NCI-H1048 (cell line): Measurements from ENCODE around the gene TMEM250.

Source experiments
- DNase-seq: peaks from one replicate; lab custom pipeline; 2025; lab: John Stamatoyannopoulos, UW

Gene TMEM250

DNA sequence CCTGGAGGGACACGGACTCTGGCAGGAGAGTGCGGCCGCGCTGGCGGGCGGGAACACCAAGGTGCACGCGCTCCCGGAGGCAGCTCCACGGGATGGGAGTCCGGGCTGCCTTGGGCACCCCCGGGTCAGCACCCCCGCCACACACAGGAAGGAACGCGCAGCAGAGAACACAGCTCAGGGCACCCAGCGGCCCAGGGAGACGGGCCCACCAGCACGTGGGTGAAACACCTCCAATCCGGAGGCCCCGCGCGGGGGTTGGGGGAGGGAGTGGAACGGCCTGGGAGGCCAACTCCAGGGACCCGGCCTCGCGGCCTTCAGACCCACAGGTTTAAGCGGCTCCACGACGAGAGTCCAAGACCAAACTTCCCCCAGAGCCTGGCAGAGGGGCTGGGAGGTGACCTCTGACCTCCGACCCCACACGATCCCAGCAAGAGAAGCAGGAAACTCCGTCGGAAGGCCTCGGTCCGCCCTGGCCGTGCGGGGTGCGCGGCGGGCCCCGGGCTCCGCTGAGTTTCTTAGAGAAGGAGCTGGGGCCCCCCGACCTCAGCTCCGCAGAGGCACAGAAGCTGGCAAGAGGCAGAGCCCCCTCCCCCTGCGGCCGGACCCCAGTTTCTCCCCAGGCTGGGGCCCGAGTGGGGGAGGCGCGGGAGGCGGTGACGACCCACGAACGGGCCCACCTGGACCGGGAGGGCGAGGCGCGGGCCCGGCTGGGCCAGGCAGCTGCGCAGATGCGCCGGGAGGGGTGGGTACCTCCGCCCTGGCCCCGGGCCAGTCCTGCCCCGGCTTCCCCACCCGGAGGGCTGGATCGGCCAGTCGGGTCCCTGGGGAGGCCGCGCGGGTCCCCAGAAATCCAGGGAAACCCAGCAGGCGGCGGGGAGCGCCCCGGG lies 24.4 kb downstream of the TMEM250 start:
- no peak for DNase-seq

DNA sequence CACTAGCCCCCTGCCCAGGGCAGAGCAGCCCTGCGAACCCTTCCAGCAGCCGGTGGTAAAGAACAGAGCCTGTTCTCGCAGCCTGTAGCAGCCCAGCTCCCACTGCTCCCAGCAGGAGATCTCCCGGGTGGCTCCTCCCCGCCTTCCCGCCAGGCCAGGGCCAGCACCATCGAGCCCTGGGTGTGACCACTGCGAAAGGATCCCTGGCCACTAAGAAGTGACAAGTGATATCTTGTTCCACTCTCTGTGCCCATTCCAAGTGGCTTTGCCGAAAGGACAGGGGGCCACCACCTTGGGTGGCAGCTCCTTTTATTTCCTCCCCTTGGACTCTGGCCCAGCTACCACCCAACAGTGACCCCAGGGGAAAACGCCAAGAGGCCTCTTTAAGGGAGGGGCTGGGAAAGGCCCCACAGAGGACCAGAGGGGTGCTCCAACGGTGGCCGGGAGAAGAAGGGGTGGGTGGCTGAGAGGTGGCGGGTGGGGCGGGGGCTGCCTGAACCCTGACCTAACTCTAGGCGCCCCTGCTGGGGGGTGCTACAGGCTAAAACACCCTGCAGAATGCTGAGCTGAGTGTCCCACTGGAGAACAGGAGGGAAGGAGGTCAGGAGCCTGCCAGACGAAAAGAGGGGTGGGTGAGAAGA lies 25.2 kb downstream of the TMEM250 start:
- no peak for DNase-seq

DNA sequence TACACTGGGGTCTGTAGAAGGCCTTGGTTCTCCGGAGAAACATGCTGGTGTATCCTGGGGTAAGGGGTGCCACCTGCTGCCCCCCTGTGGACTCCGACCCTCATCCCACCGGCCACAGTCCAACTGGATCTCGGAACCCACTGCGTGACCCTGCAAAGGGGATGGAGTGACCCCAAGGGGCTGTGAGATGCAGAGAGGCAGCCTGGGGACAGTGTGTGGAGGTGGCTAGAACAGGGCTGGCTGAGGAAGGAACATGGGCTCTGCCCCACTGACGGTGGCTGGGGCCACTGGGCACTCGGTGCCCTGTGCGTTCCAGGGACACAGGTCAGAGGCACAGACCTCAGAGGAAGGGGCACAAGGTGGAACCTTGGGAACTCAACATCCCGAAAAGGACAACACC lies 25.9 kb downstream of the TMEM250 start:
- DNase-seq = no peak

DNA sequence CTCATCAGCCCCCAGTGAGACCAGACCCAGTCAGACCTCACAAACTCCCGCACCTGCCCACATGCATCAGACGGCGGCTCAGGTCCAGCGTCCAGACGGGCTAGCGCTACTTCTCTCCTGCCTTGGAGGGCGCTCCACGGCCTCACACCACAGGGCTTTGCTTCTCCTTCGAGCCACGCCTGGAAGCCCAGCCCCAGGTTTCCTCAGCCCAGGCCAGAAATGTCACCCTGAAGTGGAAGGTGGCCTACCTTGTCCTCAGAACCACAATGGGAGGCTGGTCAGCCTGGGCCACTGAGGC lies 26.4 kb downstream of the TMEM250 start:
- DNase-seq = no peak

DNA sequence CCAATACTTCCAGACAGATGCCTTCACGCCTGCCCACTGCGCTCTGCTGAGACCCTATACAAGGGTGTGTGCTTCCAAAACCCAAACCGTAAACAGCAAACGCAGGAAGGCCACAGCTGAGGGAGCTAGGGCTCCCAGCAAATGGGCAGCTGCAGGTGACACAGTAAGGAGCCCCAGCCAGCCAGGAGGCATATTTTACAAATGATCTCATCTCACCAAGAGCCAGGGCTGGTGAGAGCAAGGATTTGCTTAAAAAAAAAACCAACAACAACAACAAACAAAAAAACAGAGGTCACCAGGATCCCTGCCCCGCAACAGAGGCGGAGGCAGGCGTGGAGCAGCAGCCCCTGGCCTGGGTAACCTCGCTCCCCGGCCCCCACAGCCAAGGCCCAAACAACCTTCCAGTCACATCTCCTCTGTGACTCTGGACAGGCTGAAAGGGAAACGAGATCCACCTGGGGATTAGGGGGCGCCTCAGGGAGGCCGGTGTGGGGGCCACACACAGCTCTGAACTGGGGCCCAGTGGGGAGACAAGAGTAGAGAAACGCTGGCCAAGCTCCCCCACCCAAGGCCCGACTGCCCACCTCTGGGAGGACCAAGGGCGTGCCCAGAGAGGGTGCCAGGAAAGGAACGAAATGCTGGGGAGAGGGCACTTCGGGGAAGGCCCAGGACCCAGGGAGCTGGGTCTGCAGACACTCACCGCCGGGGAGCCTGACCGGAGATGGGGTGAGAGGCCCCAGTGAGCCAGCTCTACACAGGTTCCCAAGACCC lies 26.9 kb downstream of the TMEM250 start:
- DNase-seq = no peak

DNA sequence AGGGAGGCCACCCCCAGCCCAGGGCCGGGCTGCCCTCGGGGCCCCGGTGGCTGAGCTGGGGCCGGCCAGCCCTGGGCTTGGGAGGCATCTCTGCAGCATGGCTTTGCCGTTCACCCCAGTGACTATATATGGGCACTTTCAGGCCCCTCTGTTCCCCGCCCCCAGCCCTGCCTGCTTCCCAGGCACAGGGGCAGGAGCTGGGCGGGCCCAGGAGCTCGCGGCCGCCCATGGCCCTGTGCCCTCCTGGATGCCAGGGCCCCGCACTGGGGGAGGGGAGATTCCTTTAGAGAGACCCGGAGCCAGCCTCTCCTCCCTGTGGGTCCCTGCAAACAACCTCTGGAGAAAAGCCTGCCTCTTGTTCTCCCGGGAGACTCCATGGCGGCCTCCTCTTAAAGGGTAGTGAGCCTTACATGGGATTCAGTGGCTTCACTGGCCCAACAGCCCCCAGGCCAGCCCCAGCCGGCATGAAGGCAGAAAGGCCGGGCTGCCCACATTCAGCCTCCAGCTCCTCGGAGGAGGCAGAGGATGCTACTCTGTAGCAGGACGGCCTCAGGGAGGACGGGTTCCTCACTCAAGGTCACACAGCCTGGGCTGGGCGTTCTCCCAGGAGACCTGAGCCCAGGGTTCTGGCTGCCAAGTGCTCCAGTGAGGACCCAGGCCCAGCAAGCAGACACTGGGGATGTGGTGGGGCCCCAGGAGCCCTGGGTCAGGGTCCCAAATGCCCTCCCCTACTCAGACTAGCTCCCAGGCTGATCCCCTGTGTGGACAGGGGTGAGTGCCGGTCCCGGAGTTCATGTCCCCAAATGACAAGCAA lies 27.7 kb downstream of the TMEM250 start:
- no peak for DNase-seq

DNA sequence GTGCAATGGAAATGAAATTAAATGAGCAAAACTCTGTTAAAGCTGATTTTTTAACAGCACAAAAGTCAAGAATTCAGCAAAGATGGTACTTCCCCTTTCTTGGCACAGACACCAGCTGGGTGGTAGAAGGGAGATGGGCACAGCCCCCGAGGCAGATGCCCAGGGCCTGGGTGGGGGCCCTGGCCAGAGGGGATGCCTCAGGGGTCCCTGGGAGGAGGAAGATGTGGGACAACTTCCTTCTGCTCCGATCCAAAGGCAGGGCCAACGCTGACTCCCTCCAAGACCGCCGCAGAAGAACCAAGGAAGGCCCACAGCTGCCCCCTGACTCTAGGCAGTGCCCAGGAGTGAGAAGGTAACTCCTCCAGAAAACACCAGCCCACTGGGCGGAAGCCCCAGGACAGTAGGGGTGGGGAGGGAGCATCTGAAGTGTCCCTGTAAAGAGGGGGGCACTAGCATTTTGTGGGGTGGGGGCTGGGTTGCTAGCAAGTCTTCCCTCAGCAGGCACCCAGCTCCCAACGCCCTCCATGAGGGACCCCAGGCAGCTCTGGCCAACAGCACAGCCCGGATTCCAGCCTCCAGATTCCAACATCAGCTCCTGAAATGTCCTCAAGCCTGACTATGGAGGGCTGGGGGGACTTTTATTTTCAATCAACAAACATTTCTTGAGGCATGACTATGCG lies 28.5 kb downstream of the TMEM250 start:
- no peak for DNase-seq

DNA sequence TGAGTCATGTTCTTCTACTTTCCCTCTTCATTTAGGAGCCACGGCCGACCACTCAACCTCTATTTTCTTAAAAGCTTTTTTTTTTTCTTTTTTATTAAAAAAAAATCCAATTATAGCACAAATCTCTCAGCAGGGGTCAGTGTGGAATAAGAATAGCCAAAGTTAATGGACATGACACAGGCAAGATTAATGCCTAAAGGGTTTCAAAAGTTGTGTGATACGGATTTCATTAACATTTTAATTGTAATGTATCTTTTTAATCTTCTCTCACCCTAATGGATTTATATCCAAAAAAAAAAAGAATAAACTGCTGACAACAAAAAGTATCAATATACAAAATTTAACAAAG lies 29.0 kb downstream of the TMEM250 start:
- DNase-seq = no peak

DNA sequence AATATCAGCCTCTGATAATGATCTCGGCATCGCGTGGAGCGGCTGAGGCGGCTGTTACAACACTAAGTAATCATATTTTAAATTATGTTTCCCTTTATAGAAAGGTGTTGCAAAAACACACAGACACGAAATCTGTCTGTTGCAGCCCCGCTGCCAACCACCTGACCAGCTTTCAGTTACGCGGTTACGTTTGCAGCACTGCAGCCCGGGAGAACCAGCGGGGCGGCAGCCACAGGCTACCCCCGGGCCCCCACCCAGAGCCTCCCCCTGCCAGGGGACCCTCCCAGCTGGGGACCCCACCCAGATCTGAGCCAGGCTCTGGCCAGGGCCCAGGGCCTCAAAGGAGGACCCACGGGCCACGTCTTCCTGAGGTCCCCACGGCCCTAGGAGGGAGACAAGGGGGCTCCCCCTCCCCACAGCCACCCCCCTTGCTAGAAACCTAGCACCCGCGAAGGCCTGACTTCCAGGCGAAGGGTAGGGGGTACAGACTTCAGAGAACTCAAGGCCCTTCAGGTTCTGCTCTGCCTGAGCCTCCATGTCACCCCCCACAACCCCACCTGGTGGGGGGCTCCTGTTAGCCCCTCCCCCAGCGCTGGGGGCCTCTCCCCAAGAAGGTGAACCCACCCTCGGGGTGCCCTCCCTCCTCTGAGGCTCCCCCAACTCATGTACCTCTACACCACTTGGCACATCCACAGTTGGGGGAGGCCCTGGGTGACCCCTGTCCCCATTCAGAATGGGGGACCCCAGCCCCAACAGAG lies 29.6 kb downstream of the TMEM250 start:
- no peak for DNase-seq

DNA sequence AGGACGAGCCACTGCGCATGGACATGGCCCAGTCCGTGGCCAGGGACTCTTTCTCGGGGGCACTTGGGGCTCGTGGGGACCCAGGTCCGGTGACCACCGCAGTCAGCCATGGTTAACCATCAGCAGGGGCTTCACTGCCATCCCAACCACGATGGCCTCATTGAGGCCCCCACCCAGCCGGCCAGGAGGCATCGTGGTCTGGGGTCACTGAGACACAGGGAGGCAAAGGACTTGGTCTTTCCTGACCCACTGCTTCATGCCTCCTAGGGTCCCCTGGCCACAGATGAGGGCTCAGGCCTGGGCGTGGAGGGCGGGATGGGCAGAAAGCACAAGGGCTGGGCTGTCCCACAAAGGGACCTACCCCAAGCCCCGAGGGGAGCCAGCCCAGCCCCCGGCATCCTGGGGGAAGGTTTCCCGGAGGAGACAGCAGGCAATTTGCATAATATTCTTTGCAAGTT lies 30.2 kb downstream of the TMEM250 start:
- no peak for DNase-seq

DNA sequence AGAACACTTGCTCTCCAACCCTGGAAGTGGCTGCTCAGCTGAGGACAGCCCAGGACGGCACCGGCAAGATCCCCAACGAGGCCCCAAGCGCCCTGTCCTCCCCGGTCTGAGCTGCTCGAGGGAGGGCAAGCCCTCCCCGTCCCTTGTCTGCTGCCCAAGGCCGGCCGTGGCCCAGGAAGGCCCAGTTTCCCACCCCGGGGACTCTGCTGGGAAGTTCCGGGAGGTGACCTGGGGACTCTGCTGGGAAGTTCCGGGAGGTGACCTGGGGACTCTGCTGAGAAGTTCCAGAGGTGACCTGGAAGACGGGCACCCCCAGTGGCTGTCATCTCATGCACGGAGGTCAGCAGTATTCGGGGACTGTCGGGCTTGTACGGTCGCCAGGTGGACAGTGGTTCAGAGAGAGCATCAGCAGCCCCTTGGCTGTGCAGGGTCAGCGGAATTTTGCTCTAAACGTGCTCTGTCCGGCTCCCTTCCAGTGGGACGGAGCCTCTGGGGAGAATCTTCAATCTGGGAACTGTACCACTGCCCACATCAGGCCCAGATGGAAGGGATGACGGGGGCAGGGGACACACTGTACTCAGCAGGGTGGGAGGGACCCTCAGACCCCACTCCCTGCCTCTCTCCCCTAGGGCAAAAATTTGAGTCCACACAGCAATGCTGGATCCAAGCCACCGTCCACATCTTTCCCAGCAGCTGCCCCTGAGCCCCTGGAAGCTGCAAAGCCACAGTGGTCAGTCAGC lies 30.8 kb downstream of the TMEM250 start:
- no peak for DNase-seq

DNA sequence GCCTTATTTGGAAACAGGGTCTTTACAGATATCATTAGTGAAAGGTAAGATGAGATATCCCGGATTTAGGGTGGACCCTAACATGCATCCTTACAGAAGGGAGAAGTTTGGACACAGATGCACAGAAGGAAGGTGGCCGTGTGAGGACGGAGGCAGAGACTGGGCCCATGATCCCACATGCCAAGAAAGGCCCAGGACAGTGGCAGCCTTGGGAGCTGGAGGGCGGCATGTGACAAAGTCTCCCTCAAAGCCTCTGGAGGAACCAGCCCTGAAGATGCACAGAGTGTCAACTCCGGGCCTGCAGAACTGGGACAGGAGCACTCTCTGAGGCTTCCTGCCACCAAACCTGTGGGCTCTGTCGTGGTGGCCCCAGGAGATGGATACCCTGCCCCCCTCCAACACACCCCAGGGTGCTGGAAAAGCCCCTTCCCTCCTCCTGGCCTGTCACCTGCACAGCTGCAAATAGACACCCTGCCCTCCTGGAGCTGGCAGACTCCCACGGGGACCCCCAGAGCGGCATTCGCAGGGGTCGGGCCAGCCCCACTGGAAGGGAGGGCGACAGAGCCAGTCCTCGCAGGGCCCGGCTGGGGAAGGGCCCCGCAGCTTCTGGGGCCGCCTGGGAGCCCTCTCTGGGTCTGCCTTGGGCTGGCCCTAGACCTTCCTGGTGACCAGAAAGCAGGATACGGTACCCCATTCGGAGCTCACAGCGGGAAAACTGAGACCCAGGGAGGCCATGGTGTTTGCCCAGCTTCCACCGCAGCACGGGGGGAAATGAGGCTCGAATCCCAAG lies 31.5 kb downstream of the TMEM250 start:
- DNase-seq = no peak

DNA sequence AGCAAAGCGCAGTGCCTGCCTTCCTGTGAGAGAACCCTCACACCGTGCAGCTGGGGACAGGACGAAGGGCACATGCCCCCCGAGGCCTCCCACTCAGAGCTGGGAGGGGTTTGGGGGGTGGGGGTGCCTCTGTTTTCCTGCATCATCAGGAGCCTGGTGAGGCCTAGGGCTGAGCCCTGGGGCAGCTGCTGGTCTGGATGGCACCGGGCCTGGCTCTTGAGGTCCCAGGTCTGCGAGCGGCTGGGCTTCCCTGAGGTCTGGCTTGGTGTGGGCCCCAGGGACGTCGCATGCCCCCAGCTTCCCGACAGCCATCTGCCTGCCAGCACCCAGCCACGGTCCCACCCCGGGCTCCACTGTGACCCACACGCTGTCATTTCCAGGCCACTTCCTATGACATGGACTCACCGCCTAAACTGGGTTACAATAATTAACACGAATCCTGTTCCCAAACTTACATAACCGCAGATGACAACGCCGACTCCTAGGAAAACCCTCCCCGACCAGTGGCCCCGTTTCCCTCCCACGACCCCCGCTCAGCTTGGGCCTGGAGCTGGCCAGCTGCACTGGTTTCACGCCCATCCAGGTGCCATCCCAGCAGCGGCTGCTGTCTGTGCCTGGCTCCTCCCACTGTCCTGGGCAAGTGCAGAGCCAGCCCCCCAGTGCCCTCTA lies 32.3 kb downstream of the TMEM250 start:
- no peak for DNase-seq

DNA sequence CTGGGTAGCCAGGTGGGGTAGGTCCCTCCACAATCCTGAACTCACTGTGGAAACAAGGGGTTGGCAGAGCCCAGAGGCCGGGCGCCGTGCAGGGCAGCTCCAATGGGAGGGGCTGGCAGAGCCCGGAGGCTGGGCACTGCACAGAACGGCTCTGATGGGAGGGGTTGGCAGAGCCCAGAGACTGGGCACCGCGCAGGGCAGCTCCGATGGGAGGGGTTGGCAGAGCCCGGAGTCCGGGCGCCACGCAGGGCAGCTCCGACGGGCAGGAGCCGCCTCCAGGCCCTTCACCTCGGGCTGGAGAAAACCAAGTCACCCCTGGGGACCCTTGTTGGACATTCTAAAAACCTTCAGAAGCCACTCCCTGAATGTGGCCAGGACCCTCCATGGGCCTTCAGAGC lies 32.9 kb downstream of the TMEM250 start:
- DNase-seq = no peak

DNA sequence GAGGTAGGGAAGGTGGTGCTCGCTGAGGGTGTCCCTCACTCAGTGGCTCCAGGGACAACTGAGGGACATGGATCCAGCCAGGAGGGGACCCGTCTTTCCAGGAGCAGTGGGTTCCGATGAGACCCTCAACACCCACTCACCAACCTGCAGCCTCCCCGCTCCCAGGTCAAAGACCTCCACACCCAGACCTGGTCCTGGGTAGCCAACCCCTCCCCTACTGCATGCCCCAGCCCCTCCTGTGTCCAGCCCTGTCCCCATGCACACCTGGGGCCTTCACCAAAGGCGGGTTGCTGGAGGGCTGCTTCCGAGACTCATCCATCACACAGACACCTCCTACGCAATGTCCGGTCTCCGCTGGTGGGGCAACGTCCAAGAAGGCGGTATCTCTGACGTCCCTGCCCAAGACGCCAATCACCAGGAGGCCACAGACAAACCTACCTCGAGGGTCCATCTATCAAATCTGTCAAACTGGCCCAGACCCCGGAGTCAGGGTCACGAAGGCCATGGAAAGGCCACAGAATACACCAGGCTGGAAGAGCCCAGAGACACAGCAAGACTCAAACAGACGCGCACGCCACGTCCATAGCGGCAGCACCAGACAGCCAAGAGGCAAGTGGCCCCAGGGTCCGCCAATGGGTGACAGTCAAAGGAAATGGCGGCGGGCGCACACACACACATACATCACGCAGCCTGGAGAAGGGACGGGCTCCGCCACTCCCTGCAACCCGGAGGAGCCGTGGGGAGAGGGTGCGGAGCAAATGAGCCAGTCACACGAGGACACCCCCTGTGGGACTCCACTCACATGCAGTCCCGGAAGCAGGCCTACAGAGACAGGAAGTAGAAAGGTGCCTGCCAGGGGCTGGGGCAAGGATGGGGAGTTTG lies 34.4 kb downstream of the TMEM250 start:
- DNase-seq = no peak

DNA sequence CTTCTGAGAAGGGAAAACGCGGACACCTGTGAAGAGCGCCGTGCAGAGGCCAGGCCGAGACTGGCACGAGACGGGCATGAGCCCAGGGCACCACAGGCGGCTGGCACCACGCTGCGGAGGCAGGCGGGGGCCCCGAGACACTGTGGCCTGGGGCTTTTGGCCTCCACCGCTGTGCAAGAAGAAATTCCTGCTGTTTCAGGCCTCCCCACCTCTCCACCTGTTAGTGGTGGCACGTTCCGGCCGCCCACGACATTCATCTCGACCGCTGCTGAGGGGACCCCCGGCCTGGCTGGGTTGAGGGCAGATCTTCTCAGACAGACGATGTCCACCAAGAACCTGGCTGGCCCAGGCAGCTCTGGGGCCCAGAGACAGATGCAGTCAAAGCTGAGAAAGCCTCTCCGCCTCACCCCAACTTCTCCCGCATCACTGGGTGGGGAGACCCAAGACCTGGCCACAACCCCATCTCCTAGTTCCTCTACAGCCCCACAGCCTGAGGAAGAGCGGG lies 35.1 kb downstream of the TMEM250 start:
- DNase-seq = no peak
